Erythroblast (primary cell): Measurements from ENCODE around the gene ACSL4.

Experiments
- DNase-seq, 2 experiments: peaks; one replicate each; lab custom pipeline; 2025; lab: John Stamatoyannopoulos, UW
- GATA1 ChIP-seq: IDR thresholded peaks from 2 replicates; pipeline ENCODE4 v1.6.1; 2011; ENCODE audit warnings: low read depth, mild to moderate bottlenecking, control low read depth, low read length, moderate library complexity
- POLR2A ChIP-seq: IDR thresholded peaks from 2 replicates; pipeline ENCODE4 v1.6.1; 2011; ENCODE audit warnings: mild to moderate bottlenecking, low read length

Gene ACSL4

DNA sequence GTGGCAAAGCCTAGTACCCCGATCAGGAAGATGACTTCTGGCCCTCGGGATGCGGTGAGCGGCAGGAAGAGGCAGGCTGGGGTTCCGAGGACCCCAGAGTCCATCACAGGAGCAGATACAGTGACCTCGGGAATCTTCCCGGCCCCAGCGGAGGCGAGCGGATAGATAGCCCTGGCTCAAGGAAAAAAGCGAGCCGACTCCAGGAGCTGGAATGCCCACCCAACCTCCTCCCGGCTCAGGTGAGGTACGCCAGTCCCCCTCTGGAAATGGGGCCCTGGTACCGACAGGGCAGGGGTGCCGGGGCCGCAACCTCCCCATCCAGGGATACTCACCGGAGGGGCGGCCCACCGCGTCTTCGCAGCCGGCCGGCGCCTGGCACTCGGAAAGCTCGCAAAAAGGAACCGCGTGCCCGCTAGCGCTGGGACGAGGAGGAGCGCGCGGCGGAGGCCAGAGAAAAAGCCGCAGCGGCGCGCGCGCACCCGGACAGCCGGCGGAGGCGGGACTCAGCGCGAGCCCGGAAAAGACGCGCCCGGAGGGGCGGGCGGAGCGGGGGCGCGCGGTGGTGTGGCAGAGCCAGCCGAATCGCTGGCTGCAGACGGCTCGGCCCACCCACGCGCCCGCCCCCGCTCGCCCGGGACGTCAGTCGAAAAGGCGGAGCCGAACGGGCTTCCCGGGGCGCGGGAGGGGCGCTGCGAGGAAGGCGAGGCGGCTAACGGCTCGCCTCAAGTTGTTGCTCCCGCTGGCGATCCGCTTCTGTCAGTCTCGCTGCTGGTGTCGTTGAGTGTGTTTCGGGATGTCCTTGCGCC, at the start of gene ACSL4:
Gene ACSL4, minus strand, starts transcription at position 451 of the 806 bp plus-strand sequence. CDS start 49,894 bp downstream, outside the sequence.
- peak; percentile 92 to 95 for DNase-seq
- TF ChIP-seq POLR2A (peak; percentile 96), GATA1 (no peak)

DNA sequence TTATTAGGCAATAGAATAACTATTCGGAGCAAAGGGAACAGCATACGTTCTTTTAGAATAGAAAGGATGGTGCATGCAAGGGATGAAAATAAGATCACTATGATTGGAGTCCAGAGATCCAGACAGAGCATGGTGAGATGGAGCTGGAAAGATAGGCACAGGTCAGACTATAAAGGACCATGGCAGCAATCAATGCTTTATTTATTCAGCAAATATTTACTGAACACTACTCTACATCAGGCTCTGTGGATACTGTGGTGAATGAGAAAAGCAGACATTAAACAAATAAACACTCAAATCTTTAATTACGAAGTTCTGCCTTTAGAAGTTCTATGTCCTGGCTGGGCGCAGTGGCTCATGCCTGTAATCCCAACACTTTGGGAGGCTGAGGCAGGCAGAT, 44.7 kb upstream of the ACSL4 start:
- TF ChIP-seq POLR2A, result no peak
- TF ChIP-seq GATA1, result no peak
- no peak for DNase-seq

DNA sequence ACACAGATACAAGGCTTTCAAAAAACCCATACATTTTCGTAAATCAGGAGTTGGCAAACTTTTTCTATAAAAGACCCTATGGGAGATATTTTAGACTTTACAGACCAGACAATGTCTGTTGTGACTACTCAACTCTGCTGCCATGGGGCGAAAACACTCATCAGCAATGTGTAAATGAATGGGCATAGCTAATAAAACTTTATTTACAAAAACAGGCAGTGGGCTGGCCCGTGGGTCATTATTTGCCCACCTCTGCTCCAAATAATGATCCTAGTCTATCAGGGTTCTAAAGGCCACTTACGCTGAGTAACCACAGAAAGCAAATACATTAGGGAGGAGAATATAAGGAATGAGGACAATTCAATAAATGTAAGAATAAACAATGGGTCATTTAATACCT, 43.9 kb upstream of the ACSL4 start:
- no peak for TF ChIP-seq GATA1
- TF ChIP-seq POLR2A, result no peak
- peak in 1 of 2 experiments; percentile 1 for DNase-seq

DNA sequence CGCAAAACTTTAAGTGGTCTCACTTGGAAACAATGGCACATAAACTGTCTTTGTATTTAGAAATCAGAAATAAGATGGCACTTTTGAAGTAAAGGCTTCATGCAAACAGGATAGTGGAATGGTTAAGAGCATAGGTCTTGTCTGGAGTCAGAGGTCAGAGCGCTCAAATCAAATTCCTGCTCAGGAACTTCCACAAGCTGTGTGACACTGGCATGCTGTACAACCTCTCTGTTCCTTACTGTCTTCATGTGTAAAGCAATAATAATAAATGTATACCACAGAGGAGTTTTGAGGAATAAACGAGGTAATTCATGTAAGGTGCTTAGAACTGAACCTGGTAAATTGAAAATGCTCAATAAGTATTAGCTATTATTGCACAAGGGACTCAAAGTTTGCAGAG, 43.4 kb upstream of the ACSL4 start:
- no peak for TF ChIP-seq GATA1
- TF ChIP-seq POLR2A, result no peak
- no peak for DNase-seq

DNA sequence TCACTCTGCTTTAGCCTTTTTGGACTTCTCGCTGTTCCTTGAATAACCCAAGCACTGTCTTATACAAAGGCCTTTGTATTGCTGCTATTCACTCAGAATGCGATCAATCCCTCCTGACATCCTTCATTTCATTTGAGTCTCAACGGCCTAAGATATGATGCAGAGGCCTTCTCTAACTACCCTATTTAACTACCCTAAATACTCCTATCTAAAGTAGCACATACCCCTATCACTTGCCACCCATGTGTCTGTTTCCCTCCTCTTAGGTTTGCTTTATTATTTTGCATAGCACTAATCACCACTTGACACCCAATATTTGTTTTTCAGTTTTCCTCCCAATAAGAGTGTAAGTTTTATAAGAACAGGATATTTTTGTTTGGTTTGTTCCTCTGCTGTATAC, 42.3 kb upstream of the ACSL4 start:
- TF ChIP-seq POLR2A, result no peak
- no peak for TF ChIP-seq GATA1

DNA sequence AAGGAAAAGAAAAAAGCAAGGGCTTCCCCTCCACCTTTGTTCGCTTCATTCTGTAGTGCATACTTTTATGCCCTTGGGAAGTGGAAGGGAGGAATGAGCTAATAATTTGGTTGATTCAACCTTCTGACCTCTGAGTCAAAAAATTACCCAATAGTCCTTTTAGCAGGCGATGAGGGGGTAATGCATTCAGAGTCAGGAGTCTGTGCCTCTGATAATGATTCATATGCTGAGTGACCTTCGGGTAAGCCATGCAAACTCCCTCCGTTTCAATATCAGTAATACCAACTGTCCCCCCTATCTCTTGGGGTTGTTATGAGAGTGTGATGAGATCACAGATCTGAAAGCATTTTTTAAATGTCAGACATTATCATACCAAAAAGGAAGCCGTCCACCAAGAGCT, 41.6 kb upstream of the ACSL4 start:
- TF ChIP-seq GATA1, result no peak
- no peak for TF ChIP-seq POLR2A
- DNase-seq, result peak; percentile 78 to 93

More for the DNA sequence above, 42.3 kb upstream of the ACSL4 start:
- peak; percentile 65 to 81 for DNase-seq

DNA sequence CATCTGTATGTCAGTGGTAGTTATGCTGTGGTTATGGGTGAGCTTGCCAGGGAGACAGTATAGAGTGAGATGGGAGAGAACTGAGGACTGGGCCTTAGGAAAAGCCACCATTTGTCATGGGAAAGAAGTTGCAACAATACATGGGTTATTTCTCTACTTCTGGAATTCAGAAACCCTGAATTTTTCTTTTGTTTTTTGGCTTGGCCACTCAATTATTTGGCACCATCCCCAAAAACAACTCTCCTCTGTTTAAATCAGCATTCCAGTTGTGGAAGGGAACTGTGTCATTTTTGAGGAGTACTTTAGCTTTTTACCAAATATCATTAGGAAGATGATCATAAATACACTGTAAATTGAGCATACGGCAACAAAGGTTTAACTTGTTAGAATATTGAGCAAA, 41.1 kb upstream of the ACSL4 start:
- no peak for DNase-seq
- no peak for TF ChIP-seq GATA1
- no peak for TF ChIP-seq POLR2A

DNA sequence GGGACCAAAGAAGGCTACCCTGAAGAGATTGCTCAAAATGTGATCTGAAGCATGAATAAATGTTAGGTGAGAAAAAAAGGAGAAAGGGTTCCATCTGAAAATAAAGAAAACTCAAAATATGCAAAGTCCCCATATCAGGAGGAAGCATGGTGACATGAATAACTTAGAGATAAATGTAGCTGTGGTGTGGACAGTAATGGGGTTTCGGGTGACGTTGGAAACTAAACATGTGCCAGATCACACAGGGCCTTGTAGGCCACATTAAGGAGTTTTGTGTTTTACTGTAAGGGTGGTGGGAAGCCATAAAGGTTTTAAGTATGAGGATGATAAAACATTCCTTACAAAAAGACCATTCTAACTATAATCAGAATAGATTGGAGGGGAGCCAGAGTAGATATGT, 40.3 kb upstream of the ACSL4 start:
- TF ChIP-seq GATA1 (no peak), POLR2A (no peak)
- DNase-seq, result peak; percentile 49 to 79

DNA sequence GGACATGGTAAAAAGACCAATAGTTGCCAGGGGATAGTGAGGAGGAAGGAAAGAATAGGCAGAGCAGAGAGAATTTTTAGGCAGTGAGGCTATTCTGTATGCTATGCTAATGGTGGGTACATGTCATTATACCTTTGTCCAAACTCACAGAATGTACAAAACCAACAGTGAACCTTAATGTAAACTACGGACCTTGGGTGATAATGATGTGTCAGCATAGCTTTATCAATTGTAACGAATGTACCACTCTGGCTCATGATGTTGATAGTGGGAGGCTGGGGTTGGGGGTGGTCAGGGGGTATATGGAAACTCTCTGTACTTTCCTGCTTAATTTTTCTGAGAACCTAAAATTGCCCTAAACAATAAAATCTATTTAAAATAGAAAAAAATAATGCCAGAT, 37.7 kb upstream of the ACSL4 start:
- no peak for DNase-seq
- TF ChIP-seq POLR2A (no peak), GATA1 (no peak)

DNA sequence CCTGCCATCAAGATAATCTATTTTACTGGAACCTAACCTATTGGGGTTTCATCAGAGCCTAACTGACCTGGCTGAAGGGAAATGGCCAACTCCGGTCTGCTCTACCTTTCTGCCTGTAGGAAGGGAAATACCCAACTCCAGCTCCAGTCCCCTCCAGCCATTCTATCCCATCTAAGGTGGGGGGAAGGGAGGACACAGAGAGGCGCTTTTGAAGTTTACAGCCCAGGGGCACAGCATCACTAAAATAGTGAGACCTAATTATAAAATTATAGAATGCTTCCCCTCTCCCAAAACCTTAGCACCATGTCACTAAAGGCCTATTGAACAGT, 27.8 kb upstream of the ACSL4 start:
- no peak for TF ChIP-seq POLR2A
- TF ChIP-seq GATA1, result no peak
- peak; percentile 43 to 61 for DNase-seq

DNA sequence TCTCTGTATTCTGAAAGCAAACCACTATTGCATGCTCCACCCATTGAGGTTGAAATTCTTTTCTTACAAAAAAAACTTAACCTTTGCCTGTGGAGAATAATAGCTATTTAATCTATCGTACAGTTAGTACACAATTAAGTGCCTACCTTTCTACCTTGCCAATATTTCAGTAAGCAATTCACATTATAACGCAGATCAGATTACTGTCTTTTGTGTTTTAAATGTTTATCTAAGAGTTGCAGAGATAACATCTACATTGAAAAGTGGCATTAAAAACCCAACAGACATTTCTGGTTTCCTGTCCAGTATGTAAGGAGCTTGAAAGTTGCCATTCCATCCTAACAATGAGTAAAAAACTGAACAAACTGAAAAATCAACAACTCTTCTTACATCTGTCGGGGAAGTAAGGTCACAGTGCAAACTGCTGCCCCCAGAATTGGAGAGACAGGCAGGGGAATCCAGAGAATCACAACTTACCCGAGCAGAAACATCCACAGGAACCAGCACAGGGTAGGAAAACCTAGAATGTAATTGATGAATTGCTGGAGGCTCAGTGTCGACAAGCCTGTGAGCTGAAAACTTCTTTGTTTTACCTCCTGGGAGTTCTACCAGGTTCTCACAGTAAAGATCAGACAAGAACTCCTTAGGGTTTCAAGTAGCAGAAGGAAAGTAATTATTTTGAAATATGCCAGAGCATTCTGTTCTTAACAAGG, 27.3 kb upstream of the ACSL4 start:
- DNase-seq, result peak in 1 of 2 experiments; percentile 43
- TF ChIP-seq GATA1 (no peak), POLR2A (no peak)

DNA sequence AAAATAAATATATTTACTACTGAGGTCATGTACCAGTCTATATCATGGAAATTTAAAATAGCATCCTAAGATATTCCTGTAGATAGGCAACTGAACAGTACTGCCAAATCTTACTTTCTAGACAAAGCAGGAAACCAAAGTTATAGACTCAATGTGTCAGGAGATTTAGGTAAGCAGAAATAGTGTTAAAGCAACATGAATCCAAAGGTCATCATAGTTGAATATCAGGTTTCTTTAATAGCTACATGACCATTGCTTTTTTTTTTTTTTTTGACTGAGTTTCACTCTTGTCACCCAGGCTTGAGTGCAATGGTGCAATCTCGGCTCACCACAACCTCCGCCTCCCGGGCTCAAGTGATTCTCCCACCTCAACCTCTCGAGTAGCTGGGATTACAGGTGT, 20.2 kb upstream of the ACSL4 start:
- TF ChIP-seq POLR2A (no peak), GATA1 (no peak)
- DNase-seq, result no peak

DNA sequence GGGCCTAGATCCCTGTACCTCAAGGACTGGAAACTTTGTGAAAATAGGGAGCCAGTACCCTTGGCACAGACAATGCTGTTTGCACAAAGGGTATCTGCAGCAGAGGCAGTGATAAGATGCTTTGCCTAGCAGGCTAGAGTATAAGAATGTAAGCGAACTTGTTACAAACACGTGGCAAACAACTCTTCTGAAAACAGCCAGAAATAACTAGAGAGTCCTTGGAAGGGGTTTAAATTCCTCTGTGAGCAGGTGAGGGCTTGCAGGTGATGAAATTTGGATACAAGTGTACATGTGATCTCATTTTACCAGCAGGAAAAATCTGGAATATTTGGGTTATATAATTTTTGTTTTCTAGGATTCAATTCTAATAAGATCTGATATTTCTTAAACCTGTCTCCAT, 18.6 kb upstream of the ACSL4 start:
- DNase-seq, result peak in 1 of 2 experiments; percentile 2
- TF ChIP-seq GATA1, result no peak
- no peak for TF ChIP-seq POLR2A

DNA sequence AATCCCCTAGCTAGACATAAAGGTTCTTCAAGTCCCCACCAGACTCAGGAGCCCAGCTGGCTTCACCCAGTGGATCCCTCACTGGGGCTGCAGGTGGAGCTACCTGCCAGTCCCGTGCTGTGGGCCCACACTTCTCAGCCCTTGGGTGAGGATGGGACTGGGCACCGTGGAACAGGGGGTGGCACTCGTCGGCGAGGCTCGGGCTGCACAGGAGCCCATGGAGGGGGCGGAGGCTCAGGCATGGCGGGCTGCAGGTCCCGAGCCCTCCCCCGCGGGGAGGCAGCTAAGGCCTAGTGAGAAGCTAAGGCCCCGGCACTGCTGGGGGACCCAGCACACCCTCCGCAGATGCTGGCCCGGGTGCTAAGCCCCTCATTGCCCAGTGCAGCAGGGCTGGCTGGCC, 16.1 kb upstream of the ACSL4 start:
- TF ChIP-seq POLR2A, result no peak
- no peak for TF ChIP-seq GATA1
- no peak for DNase-seq

DNA sequence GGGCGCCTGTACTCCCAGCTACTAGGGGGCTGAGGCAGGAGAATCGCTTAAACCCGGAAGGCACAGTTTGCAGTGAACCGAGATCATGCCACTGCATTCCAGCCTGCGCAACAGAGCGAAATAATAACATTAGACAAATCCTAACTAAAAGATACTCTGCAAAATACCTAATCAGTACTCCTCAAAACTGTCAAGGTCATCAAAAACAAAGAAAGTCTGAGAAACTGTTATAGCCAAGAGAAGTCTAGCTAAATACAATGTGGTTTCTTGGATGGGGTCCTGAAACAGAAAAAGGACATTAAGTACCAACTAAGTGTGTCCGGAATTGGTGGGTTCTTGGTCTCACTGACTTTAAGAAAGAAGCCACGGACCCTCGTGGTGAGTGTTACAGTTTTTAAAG, 14.6 kb upstream of the ACSL4 start:
- no peak for DNase-seq
- TF ChIP-seq GATA1 (no peak), POLR2A (no peak)
